ENCODE data around the gene AK1. TPM values are rescaled to one million over a fixed set of nuclear protein-coding genes. Genes with fewer than 3 reads are reported as not detected.

AK1 gene
- total and polyA plus RNA-seq, 9 of the 15 experiments (the other 6 are each of a cell fraction or from before 2014, with no cell fraction given), result 10.1 to 71.8 (median 39.0) TPM

DNA sequence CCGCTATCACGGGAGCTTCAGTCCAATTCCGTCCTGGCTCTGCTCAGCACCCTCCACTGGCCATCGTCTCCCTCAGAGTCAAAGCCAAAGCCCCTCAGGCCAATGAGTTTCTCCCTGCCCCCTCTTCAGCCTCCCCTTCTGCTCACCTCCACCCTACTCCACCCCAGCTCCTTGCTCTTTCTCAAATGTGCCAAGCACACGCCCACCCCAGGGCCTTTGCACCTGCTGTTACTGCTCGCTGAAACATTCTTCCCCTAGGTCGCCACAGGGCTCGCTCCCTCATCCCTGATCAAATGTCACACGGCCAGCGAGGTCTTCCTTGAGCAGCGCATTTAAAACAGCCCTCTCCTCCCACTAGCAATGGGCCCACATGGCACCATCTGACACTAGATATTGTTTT lies 16.7 kb downstream of the AK1 start:
- no peaks in the 10 kb centered on the region for H3K27me3 ChIP-seq (ENCODE audit: control insufficient read depth in 2 of 2, insufficient read depth in 2 of 2, low read length in 2 of 2)
- 84% methylated on average over 11 of the region's 11 CpGs for WGBS (ENCODE audit: insufficient coverage, low coverage, missing lambda C conversion rate)
- H3K9me3 ChIP-seq (replicated peaks; ENCODE audit: control insufficient read depth, insufficient read depth, low read depth, low read length), result no peaks in the 10 kb centered on the region
- no peak overlapping the region for H2AFZ ChIP-seq (ENCODE audit: low read depth, low read length)
- H3K4me3 ChIP-seq, result no peak overlapping the region
- no peaks in the 10 kb centered on the region for H3K79me2 ChIP-seq (ENCODE audit: control insufficient read depth, insufficient read depth, low read length)
- H4K20me1 ChIP-seq (replicated peaks; ENCODE audit: control insufficient read depth, insufficient read depth, low read length), result no peaks in the 10 kb centered on the region
- H3K4me1 ChIP-seq (replicated peaks in 1 of 2; ENCODE audit: control insufficient read depth in 2 of 2, insufficient read depth in 2 of 2, low read length in 2 of 2), result peaks cover 64 to 83% of the 10 kb centered on the region in 2 experiments
- ChIA-PET CTCF (ENCODE audit: low intra/inter-chr PET ratio) (interaction anchor here (0.7 kb wide), 1 partner anchor 25 kb away, joined by 4 read pairs; no protein-coding TSS in a partner anchor), POLR2A (interaction anchor here (1.0 to 2.6 kb wide), 3 partner anchors 15 to 32 kb away, joined by 5 to 7 read pairs (median 5); no protein-coding TSS in a partner anchor)
- in situ Hi-C loops (cut with MboI), result no loop called here
- no peak overlapping the region for H3K4me2 ChIP-seq (ENCODE audit: insufficient read depth, low read length)
- FAIRE-seq (no peak), ATAC-seq (no peak), DNase-seq (ENCODE audit: extremely low read depth in 1 of 4, low spot score in 3 of 4) (no peak)
- peak overlapping the region; percentile 6; the same call in 1 of the 3 replicates for H3K27ac ChIP-seq (ENCODE audit: extremely low read depth, low read depth, low read length)
- peaks cover 5% of the 10 kb centered on the region for H3K9me1 ChIP-seq (ENCODE audit: control insufficient read depth, insufficient read depth, low read length)
- H3K9ac ChIP-seq (ENCODE audit: insufficient read depth in 1 of 2, low read depth in 2 of 2, low read length in 2 of 2), result peak overlapping the region in 1 of 2 experiments; percentile 66; a peak in 2 of 4 replicates
- intact Hi-C loops (cut with micrococcal nuclease), result no loop called here
- 0 out of 3 replicates have a peak, but pooled peaks cover under 1% of the 10 kb centered on the region for H3K36me3 ChIP-seq (ENCODE audit: control insufficient read depth, insufficient read depth, low read length)
- BruUV-seq (replicated peaks), result no TSS peak
- TF ChIP-seq, protein P1, sequence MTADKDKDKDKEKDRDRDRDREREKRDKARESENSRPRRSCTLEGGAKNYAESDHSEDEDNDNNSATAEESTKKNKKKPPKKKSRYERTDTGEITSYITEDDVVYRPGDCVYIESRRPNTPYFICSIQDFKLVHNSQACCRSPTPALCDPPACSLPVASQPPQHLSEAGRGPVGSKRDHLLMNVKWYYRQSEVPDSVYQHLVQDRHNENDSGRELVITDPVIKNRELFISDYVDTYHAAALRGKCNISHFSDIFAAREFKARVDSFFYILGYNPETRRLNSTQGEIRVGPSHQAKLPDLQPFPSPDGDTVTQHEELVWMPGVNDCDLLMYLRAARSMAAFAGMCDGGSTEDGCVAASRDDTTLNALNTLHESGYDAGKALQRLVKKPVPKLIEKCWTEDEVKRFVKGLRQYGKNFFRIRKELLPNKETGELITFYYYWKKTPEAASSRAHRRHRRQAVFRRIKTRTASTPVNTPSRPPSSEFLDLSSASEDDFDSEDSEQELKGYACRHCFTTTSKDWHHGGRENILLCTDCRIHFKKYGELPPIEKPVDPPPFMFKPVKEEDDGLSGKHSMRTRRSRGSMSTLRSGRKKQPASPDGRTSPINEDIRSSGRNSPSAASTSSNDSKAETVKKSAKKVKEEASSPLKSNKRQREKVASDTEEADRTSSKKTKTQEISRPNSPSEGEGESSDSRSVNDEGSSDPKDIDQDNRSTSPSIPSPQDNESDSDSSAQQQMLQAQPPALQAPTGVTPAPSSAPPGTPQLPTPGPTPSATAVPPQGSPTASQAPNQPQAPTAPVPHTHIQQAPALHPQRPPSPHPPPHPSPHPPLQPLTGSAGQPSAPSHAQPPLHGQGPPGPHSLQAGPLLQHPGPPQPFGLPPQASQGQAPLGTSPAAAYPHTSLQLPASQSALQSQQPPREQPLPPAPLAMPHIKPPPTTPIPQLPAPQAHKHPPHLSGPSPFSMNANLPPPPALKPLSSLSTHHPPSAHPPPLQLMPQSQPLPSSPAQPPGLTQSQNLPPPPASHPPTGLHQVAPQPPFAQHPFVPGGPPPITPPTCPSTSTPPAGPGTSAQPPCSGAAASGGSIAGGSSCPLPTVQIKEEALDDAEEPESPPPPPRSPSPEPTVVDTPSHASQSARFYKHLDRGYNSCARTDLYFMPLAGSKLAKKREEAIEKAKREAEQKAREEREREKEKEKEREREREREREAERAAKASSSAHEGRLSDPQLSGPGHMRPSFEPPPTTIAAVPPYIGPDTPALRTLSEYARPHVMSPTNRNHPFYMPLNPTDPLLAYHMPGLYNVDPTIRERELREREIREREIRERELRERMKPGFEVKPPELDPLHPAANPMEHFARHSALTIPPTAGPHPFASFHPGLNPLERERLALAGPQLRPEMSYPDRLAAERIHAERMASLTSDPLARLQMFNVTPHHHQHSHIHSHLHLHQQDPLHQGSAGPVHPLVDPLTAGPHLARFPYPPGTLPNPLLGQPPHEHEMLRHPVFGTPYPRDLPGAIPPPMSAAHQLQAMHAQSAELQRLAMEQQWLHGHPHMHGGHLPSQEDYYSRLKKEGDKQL (CRISPR knock-in tag; IDR thresholded peaks at IDR 0.05; ENCODE audit: borderline replicate concordance), result 0 out of 2 replicates have a peak, but pooled peaks have one; percentile 32
- TF ChIP-seq, protein P2, sequence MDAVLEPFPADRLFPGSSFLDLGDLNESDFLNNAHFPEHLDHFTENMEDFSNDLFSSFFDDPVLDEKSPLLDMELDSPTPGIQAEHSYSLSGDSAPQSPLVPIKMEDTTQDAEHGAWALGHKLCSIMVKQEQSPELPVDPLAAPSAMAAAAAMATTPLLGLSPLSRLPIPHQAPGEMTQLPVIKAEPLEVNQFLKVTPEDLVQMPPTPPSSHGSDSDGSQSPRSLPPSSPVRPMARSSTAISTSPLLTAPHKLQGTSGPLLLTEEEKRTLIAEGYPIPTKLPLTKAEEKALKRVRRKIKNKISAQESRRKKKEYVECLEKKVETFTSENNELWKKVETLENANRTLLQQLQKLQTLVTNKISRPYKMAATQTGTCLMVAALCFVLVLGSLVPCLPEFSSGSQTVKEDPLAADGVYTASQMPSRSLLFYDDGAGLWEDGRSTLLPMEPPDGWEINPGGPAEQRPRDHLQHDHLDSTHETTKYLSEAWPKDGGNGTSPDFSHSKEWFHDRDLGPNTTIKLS (IDR thresholded peaks at IDR 0.05; ENCODE audit: borderline replicate concordance, low read depth), result no peak
- peak; percentile 95 for TF ChIP-seq BCOR (IDR thresholded peaks at IDR 0.05)
- TF ChIP-seq SMARCA5 (IDR thresholded peaks at IDR 0.05), result peak; percentile 94
- TF ChIP-seq, protein P3, sequence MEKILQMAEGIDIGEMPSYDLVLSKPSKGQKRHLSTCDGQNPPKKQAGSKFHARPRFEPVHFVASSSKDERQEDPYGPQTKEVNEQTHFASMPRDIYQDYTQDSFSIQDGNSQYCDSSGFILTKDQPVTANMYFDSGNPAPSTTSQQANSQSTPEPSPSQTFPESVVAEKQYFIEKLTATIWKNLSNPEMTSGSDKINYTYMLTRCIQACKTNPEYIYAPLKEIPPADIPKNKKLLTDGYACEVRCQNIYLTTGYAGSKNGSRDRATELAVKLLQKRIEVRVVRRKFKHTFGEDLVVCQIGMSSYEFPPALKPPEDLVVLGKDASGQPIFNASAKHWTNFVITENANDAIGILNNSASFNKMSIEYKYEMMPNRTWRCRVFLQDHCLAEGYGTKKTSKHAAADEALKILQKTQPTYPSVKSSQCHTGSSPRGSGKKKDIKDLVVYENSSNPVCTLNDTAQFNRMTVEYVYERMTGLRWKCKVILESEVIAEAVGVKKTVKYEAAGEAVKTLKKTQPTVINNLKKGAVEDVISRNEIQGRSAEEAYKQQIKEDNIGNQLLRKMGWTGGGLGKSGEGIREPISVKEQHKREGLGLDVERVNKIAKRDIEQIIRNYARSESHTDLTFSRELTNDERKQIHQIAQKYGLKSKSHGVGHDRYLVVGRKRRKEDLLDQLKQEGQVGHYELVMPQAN (IDR thresholded peaks at IDR 0.05; ENCODE audit: borderline replicate concordance), result 0 out of 2 replicates have a peak, but pooled peaks have one; percentile 44
- TF ChIP-seq, protein P4, sequence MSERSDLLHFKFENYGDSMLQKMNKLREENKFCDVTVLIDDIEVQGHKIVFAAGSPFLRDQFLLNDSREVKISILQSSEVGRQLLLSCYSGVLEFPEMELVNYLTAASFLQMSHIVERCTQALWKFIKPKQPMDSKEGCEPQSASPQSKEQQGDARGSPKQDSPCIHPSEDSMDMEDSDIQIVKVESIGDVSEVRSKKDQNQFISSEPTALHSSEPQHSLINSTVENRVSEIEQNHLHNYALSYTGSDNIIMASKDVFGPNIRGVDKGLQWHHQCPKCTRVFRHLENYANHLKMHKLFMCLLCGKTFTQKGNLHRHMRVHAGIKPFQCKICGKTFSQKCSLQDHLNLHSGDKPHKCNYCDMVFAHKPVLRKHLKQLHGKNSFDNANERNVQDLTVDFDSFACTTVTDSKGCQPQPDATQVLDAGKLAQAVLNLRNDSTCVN (CRISPR knock-in tag; IDR thresholded peaks at IDR 0.05), result no peak
- TF ChIP-seq DNMT1 (IDR thresholded peaks at IDR 0.05), result 0 out of 2 replicates have a peak, but pooled peaks have one; percentile 49
- TF ChIP-seq, protein P5, sequence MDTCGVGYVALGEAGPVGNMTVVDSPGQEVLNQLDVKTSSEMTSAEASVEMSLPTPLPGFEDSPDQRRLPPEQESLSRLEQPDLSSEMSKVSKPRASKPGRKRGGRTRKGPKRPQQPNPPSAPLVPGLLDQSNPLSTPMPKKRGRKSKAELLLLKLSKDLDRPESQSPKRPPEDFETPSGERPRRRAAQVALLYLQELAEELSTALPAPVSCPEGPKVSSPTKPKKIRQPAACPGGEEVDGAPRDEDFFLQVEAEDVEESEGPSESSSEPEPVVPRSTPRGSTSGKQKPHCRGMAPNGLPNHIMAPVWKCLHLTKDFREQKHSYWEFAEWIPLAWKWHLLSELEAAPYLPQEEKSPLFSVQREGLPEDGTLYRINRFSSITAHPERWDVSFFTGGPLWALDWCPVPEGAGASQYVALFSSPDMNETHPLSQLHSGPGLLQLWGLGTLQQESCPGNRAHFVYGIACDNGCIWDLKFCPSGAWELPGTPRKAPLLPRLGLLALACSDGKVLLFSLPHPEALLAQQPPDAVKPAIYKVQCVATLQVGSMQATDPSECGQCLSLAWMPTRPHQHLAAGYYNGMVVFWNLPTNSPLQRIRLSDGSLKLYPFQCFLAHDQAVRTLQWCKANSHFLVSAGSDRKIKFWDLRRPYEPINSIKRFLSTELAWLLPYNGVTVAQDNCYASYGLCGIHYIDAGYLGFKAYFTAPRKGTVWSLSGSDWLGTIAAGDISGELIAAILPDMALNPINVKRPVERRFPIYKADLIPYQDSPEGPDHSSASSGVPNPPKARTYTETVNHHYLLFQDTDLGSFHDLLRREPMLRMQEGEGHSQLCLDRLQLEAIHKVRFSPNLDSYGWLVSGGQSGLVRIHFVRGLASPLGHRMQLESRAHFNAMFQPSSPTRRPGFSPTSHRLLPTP (IDR thresholded peaks at IDR 0.05; ENCODE audit: borderline replicate concordance, extremely low read depth, insufficient read length), result no peak
